ENCODE data around the gene PDE9A.

DNA sequence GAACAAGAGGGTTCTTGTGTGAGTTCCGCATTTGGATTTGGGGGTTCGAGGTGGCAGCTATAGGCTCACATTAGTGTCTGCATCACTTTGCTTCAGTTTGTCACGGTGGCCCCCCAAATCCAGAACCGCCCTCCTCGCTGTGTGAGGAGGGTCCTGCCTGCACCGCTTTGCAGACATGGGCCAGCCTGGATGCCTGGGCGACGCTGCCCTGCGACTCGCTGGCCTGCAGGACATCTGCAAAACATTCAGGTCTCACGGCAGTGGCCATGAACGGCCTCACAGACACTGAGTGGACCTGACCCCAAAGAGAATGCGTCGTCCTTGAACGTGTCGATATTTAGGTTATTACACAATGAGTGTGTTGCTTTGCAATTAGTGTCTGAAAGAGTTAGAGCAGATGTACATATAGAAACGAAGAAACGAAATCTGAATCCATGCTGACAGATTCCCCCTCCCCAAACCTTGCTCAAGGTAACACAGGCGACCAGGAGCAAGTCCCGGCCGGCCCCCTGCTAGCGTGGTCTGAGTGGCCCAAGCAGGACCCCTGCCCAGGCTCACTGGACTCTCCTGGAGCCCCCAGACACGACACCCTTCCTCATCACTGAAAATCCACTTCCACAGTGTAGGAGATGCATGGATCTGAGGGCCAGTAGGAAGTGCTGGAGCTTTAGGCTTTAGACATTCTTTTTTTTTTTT is 20.4 kb downstream of the PDE9A start:
- TF ChIP-seq POLR2AphosphoS5 (IDR thresholded peaks at IDR 0.05; ENCODE audit: low read depth, low read length) = no peak
- no peak for TF ChIP-seq POLR2A (IDR thresholded peaks at IDR 0.05; ENCODE audit: low read depth, low read length)

Data from GM12892 (cell line).